Stimulated activated CD4-positive, alpha-beta T cell treated with anti-CD3 and anti-CD28 coated beads, Interleukin-4, amount 100 ng/mL, for 1 hour (primary cell): Measurements from ENCODE around the gene CDC14A.
"Not testable (repeated sequence)": the region's sequence is repeated elsewhere in the genome, so short reads cannot be mapped to it uniquely, and the experiment has no call there.

Source experiments
- DNase-seq: peaks from one replicate; pipeline ENCODE4 v3.0.0-alpha.2; 2020

Gene CDC14A

GRCh38 chr1:100352267-100353070 lies at the start of gene CDC14A:
Gene CDC14A, plus strand, starts transcription at chr1:100352506. Its CDS starts 449 bp downstream, at chr1:100352955.
- DNase-seq: peak; percentile 79

GRCh38 chr1:100302739-100303138 lies 49.6 kb upstream of the CDC14A start:
- no peak for DNase-seq

- no peak for DNase-seq
Measured at GRCh38 chr1:100304227-100304626, 48.1 kb upstream of the CDC14A start.

- DNase-seq: no peak
Measured at GRCh38 chr1:100304921-100305320, 47.4 kb upstream of the CDC14A start.

- no peak for DNase-seq
Measured at GRCh38 chr1:100305954-100306353, 46.4 kb upstream of the CDC14A start.

- no peak for DNase-seq
Measured at GRCh38 chr1:100306735-100307313, 45.5 kb upstream of the CDC14A start.

GRCh38 chr1:100308777-100309176 lies 43.5 kb upstream of the CDC14A start:
- no peak for DNase-seq

- no peak for DNase-seq
Measured at GRCh38 chr1:100309863-100310262, 42.4 kb upstream of the CDC14A start.

GRCh38 chr1:100313382-100313781 lies 38.9 kb upstream of the CDC14A start:
- DNase-seq: no peak

- DNase-seq: no peak
Measured at GRCh38 chr1:100316622-100317021, 35.7 kb upstream of the CDC14A start.

GRCh38 chr1:100320311-100321099 lies 31.8 kb upstream of the CDC14A start:
- DNase-seq: no peak

- DNase-seq: no peak
Measured at GRCh38 chr1:100321100-100321493, 31.2 kb upstream of the CDC14A start.

- DNase-seq: no peak
Measured at GRCh38 chr1:100321506-100321905, 30.8 kb upstream of the CDC14A start.

GRCh38 chr1:100322436-100323211 lies 29.7 kb upstream of the CDC14A start:
- DNase-seq: no peak

GRCh38 chr1:100323419-100324106 lies 28.7 kb upstream of the CDC14A start:
- no peak for DNase-seq

- no peak for DNase-seq
Measured at GRCh38 chr1:100325415-100326324, 26.6 kb upstream of the CDC14A start.

- not testable (repeated sequence) for DNase-seq
Measured at GRCh38 chr1:100326325-100326670, 26.0 kb upstream of the CDC14A start.

- no peak for DNase-seq
Measured at GRCh38 chr1:100328133-100328532, 24.2 kb upstream of the CDC14A start.

- not testable (repeated sequence) for DNase-seq
Measured at GRCh38 chr1:100331146-100331545, 21.2 kb upstream of the CDC14A start.

- no peak for DNase-seq
Measured at GRCh38 chr1:100332331-100332730, 20.0 kb upstream of the CDC14A start.

- DNase-seq: no peak
Measured at GRCh38 chr1:100335436-100335835, 16.9 kb upstream of the CDC14A start.
